Measurements from ENCODE around the gene RNF8. TPM values are rescaled to one million over a fixed set of nuclear protein-coding genes. Genes with fewer than 3 reads are reported as not detected.

RNF8 gene
- total and polyA plus RNA-seq, 9 of the 15 experiments (the other 6 are each of a cell fraction or from before 2014, with no cell fraction given) = 10.6 to 47.0 (median 37.5) TPM

DNA sequence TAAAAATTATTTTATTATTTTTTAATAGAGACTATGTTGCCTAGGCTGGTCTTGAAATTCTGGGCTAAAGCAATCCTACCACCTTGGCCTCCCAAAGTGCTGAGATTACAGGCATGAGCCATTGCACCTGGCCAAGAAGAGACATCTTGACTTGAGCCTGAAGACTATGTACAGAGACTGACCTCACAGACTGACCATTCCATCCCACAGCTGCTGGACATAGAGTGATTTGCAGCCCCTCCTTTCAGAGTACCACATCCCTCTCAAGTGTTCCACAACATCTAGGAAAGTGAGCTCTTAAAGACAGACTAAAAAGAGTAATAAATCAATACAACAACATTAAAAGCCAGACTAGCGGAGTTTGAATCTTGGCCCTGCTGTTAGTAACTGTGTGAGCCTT, 39.0 kb downstream of the RNF8 start:
- in situ Hi-C loops (cut with MboI) = no loop called here
- DNase-seq (ENCODE audit: extremely low read depth in 1 of 4, low spot score in 3 of 4) = peak in 1 of 4 experiments; percentile 6
- FAIRE-seq = no peak
- Histone ChIP-seq H3K4me2 (ENCODE audit: insufficient read depth, low read length) (no peak overlapping the region), H2AFZ (ENCODE audit: low read depth, low read length) (no peak overlapping the region), H3K9ac (ENCODE audit: insufficient read depth in 1 of 2, low read depth in 2 of 2, low read length in 2 of 2) (no peak overlapping the region), H4K20me1 (replicated peaks; ENCODE audit: control insufficient read depth, insufficient read depth, low read length) (no peaks in the 10 kb centered on the region; the same call in 1 of the 2 replicates), H3K4me3 (no peak overlapping the region), H3K36me3 (ENCODE audit: control insufficient read depth, insufficient read depth, low read length) (peaks cover 34% of the 10 kb centered on the region), H3K9me3 (replicated peaks; ENCODE audit: control insufficient read depth, insufficient read depth, low read depth, low read length) (no peaks in the 10 kb centered on the region), H3K4me1 (replicated peaks in 1 of 2; ENCODE audit: control insufficient read depth in 2 of 2, insufficient read depth in 2 of 2, low read length in 2 of 2) (peaks cover 1 to 5% of the 10 kb centered on the region in 2 experiments; a peak in 3 of 5 replicates), H3K79me2 (ENCODE audit: control insufficient read depth, insufficient read depth, low read length) (no peaks in the 10 kb centered on the region), H3K27ac (ENCODE audit: extremely low read depth, low read depth, low read length) (no peak overlapping the region), H3K27me3 (ENCODE audit: control insufficient read depth in 2 of 2, insufficient read depth in 2 of 2, low read length in 2 of 2) (no peaks in the 10 kb centered on the region), H3K9me1 (ENCODE audit: control insufficient read depth, insufficient read depth, low read length) (peaks cover 3% of the 10 kb centered on the region)
- BruUV-seq (replicated peaks) = no TSS peak
- ChIA-PET POLR2A (interaction anchor here (0.8 to 1.5 kb wide), 4 partner anchors 9 to 176 kb away, joined by 3 to 4 read pairs (median 3); no protein-coding TSS in a partner anchor), CTCF (ENCODE audit: low intra/inter-chr PET ratio) (no interaction called here)
- no peak for ATAC-seq
- TF ChIP-seq ZNF3 (CRISPR knock-in tag; IDR thresholded peaks at IDR 0.05) (no peak), TFAP4 (CRISPR knock-in tag; IDR thresholded peaks at IDR 0.05; ENCODE audit: borderline replicate concordance) (no peak), ZNF696 (CRISPR knock-in tag; conservative IDR thresholded peaks at IDR 0.05) (no peak), HDAC2 (IDR thresholded peaks at IDR 0.05) (no peak), SP2 (IDR thresholded peaks at IDR 0.05; ENCODE audit: extremely low read depth, low read depth, low read length, poor library complexity, severe bottlenecking) (no peak), RBM17 (IDR thresholded peaks at IDR 0.05; ENCODE audit: borderline replicate concordance, low read depth, low read length) (no peak), E2F5 (CRISPR knock-in tag; IDR thresholded peaks at IDR 0.05) (no peak), ZNF143 (CRISPR knock-in tag; IDR thresholded peaks at IDR 0.05) (no peak), MCM3 (IDR thresholded peaks at IDR 0.05) (no peak), HMGXB4 (CRISPR knock-in tag; IDR thresholded peaks at IDR 0.05) (no peak), U2AF2 (optimal IDR thresholded peaks at IDR 0.05; ENCODE audit: low read depth, low read length) (no peak), RNF2 (IDR thresholded peaks at IDR 0.05) (no peak)
- TF ChIP-seq, protein P1, sequence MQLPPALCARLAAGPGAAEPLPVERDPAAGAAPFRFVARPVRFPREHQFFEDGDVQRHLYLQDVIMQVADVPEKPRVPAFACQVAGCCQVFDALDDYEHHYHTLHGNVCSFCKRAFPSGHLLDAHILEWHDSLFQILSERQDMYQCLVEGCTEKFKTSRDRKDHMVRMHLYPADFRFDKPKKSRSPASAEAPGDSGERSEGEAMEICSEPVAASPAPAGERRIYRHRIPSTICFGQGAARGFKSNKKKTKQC (CRISPR knock-in tag; IDR thresholded peaks at IDR 0.05) = no peak
- TF ChIP-seq, protein P2, sequence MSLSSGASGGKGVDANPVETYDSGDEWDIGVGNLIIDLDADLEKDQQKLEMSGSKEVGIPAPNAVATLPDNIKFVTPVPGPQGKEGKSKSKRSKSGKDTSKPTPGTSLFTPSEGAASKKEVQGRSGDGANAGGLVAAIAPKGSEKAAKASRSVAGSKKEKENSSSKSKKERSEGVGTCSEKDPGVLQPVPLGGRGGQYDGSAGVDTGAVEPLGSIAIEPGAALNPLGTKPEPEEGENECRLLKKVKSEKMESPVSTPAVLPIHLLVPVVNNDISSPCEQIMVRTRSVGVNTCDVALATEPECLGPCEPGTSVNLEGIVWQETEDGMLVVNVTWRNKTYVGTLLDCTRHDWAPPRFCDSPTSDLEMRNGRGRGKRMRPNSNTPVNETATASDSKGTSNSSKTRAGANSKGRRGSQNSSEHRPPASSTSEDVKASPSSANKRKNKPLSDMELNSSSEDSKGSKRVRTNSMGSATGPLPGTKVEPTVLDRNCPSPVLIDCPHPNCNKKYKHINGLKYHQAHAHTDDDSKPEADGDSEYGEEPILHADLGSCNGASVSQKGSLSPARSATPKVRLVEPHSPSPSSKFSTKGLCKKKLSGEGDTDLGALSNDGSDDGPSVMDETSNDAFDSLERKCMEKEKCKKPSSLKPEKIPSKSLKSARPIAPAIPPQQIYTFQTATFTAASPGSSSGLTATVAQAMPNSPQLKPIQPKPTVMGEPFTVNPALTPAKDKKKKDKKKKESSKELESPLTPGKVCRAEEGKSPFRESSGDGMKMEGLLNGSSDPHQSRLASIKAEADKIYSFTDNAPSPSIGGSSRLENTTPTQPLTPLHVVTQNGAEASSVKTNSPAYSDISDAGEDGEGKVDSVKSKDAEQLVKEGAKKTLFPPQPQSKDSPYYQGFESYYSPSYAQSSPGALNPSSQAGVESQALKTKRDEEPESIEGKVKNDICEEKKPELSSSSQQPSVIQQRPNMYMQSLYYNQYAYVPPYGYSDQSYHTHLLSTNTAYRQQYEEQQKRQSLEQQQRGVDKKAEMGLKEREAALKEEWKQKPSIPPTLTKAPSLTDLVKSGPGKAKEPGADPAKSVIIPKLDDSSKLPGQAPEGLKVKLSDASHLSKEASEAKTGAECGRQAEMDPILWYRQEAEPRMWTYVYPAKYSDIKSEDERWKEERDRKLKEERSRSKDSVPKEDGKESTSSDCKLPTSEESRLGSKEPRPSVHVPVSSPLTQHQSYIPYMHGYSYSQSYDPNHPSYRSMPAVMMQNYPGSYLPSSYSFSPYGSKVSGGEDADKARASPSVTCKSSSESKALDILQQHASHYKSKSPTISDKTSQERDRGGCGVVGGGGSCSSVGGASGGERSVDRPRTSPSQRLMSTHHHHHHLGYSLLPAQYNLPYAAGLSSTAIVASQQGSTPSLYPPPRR (CRISPR knock-in tag; IDR thresholded peaks at IDR 0.05; ENCODE audit: borderline replicate concordance) = no peak
- intact Hi-C loops (cut with micrococcal nuclease) = no loop called here
- 95% methylated on average over 1 of the region's 1 CpG for WGBS (ENCODE audit: insufficient coverage, low coverage, missing lambda C conversion rate)
